GM18858 (cell line): ENCODE measurements around the gene IFFO2.

ENCODE experiments used
- ATAC-seq: cut with Tn5 transposase; IDR thresholded peaks from one replicate; pipeline ENCODE4 v1.9.1; 2021; ENCODE audit not compliant: unreplicated experiment

IFFO2 gene

DNA sequence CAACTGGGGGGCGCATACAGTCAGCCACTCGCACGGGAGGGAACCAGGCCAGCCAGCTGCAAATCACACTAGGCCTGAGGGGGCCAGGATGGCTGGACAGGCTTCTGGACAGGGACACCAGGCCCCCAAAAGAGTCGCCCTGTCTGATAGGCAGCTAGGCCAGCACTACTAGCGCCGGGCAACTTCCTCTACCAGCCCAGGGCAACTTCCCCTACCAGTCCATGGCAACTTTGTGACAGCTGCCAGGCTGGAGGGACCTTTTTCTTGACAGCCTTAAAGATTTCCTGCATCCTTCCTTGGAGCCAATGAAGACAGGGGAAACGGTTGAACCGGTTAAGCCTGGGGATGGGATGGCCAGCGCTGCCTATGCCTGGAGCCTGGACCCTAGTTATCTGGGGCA is 5.1 kb downstream of the IFFO2 start:
- ATAC-seq, result no peak

DNA sequence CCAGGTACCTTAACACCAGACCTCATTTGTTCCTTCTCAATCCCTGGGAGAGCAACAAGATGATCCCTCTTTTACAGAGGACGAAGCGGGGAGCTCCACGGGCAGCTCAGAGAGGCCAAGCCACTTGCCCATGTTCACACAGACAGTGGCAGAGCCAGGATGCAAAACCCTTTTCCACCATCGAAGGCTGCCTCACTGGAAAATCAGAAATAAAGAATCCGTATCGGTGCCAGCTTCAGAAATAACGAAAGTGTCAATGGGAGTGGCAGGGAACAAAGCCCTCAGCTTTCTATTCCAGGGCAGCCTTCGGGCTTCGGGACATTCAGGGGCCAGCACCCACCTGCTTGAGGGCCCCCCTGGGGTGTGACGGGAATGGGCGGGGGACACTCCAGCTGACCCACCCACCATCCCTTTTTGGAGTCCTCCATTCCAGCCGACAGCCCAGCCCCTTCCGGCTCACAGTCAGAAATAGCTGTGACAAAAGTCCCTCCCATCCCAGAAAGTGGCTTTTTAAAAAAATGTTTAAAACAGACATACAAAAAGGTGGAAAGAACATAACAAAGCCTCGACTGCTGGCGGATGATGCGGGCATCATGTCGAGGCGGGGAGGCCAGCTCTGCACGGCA is 6.0 kb downstream of the IFFO2 start:
- ATAC-seq, result no peak

DNA sequence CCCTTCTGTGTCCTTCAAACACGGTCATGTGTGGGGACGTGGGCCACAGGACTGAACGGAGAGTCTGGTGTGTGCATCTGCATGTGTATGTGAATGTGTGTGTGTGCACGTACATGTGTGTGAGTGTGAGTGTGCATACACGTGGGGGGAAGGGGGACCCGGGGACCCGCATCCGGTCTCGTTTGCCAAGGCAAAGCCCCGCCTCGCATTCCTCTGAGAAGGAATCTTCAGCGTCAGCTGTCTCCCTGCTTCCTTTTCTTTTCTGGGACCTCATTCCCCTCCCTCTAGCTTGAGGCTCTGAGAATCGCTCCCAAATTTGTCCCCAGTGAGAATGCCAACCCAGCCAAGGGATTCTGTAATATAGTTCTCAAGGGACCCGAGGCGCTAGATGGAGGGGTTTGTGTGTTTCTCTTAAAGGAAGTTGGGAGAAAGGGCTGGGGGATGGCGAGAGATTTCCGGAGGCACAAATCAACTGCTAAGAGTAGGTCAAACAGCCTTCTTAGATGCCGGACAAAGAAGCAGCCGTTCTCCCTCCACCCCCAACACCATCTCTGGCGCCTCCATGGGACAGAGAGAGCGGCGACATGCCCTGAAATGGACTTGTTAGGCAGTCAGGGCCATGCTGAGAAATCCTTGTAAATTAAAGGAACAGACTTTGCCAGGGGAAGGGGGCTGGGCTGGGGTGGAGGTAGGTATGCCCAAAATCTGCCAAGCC is 6.6 kb downstream of the IFFO2 start:
- no peak for ATAC-seq

DNA sequence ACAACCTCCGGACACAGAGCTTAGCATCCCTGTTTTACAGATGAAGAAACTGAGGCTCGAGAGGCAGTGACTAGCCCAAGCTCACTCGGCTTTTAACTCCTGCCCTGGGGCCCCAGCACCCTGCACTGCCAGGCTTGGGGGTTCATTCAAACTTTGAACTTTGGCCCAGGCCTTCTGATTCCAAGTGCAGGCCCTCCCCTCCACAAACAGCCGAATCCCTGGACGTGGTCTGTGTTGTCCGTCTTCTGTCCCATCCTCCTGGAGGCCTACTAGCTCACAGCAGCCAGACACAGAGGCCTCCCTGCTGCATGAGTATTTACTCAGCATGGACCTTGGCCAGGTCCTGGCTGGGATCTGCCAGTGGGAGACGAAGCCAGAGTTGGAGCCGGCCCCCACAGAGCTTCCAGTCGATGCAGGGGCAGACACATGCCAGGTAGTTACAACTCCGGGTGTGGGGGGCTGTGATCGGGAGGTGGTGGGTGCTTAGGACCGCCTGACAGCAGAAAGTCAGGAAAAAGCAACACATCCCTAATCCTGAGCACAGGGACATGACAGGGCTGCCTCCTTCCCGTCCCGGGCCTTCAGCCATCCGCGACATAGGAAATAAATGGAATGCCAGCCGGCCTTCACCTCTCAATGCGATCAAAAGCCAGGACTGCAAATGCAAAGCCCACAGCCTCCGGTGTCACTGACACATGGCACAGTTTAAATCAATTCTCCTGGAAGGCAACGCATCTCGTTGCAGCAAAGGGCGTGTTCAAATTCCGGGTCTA is 7.4 kb downstream of the IFFO2 start:
- no peak for ATAC-seq

DNA sequence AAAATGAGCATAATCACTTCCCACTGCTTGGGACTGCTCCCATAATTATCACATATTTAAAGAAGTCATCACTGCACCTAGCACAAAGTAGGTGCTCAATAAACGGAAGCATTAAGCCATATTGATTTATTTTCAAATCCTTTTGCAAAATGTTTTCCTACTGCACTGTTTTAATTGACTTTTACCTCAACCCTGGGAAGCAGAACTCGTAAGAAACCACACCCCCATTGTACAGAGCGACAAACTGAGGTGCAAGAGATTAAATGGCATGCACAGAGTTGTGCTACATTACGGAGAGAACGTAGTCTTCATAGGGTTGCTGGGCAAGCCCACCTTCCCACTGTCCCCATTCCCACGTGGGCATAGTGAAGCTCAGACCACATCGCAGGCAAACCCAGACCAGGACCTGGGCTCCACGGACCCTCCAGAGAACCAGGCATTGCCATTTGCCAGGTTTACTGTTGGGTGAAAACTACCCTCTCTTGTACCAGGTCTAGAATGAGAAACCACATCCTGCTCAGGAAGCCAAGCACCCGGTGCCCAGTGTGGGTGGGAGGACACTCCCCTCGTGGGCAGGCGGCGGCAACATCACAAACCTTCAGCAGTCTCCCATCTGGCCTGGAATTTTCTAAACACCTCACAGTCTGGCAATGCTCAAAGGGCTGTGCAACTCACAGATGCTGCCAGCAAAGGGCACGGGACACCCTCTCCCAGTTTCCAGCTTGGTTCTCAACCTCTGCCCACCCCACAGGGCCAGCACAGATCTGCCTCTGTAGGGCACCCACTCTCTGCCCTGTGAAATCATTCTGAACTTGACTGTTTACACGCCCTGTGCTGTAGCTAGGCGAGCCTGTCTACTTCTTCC is 8.2 kb downstream of the IFFO2 start:
- ATAC-seq, result no peak

DNA sequence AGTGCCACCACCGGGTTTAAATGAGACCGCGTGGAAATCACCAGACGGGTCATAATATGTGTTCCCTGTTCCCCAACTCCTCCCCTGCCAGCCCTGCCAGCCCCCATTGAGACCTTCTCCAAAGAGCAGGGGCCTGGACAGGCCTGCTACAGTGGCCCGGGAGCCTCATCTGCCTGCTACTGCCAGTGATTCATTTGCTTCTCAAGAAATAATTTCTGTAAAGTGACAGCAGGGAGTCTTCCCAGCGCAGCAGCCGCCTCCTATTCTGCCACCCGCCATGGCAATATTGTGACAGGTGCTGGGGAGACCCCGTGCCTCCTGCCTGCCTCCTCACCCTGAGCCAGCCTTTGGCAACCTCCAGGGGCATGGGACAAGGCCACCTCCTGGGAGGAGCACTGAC is 8.9 kb downstream of the IFFO2 start:
- ATAC-seq, result no peak

DNA sequence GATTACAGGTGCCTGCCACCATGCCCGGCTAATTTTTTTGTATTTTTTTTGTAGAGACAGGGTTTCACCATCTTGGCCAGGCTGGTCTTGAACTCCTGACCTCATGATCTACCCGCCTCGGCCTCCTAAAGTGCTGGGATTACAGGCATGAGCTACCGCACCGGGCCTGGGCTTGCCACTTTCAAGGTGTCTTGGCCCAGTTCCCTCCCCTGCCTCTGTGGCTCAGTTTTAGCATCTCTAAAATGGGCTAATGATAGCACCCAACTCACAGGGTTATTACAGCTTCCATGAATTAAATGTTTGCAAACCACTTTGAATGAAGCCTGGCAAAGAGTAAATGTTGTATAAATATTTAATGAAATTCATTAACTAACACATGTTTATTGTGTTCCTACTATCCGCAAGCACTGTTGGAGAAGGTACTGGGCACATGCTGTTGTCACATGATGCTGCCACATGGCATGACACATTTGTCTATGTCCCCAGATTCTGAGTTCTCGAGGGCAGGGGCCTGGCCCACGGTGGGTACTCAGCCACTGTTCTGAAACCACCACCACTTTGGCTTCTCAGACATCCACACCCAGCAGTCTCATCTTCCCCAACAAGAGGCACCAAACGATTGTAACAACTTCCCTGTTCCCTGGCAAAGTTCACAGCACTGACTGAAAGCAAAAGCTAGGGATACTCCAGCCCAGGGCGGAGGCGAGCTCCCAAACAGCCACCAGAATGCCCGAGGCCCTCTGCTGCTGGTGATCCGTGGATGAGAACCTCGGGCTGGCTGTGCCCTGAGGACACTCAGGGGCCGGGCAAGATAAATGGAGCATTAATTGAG is 9.7 kb downstream of the IFFO2 start:
- no peak for ATAC-seq

DNA sequence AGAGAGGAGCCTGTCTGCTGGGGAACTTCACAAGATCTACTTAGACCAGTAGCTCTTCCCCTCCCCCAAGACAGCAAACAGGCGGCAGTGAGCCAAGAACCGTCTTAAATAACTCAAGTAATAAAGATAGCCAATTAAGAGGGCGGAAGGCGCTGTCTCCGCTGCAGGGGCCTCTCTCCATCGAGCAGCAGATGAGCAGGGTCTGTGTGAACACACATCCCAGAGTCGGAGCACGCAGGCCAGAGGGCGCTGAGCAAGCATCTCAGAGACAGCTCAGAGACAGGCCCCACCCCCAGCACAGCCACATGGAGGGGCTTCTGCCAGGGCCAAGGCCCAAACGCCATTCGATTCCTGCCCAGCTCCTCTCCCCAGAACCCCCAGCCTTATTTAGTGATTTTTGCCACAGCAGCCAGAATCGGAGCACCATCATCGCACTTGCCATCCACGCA is 11.1 kb downstream of the IFFO2 start:
- ATAC-seq, result no peak

DNA sequence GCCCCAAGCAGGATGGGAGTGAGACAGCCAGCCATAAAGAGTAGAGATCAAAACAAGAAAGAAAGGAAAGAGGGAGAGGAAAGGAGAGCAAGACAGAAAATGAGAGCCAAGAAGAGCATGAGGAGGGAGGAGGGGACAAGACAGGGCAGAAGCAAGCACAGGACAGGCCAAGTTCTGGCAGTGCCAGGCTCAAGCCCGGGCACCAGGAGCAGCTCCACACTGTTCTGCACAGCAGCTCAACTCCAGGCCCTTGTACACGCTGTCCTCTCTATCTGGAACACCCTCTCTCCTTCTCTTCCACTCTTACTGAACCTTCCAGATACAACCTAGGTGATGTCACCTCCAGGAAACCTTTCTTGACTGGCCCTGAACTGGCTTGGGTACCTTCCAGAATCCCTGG is 11.7 kb downstream of the IFFO2 start:
- no peak for ATAC-seq

DNA sequence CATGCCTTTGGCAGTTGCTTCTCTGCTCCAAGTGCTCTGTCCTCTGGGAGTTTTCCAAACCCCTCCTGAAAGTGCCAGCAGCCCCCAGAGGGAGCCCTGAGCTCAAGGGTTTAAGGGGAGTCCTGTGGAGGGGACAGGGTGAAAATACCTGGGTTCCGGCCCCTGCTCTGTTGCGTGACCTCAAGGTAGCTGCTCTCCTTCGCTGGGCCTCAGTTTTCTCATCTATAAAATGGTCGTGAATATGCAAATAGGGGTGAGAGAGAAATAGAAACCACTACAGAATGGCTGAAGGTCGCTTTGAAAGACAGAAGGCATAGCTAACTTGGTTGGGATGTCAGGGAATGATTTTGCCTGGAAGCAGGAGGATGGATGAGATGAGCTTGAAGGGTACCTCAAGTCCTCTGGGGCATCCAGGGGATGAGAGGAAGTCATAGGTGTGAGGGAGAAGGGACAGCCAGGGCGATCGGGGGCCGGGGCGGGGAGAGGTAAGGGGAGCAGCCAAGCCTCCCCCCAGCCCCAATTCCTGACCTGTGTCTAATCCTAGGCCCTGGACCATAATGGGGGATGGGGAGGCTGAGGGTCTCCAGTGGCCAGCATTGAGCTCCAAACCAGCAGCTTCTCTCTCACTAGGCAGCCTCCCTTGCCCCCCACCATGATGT is 12.4 kb downstream of the IFFO2 start:
- no peak for ATAC-seq

DNA sequence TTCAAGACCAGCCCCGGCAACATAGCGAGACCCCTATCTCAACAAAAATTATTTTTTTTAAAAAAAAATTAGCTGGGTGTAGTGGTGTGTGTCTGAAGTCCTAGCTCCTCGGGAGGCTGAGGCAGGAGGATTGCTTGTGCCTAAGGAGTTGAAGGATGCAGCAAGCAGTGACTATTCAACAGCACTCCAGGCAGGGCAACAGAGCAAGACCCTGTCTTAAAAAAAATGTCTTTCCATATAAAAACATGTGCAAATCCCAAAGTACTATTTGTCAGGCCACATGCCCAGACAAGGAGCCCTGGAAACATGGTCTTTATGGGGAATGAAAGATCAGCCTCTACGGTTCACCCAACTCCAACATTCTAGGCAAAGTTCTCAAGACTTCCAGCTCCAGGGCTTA is 13.3 kb downstream of the IFFO2 start:
- no peak for ATAC-seq

DNA sequence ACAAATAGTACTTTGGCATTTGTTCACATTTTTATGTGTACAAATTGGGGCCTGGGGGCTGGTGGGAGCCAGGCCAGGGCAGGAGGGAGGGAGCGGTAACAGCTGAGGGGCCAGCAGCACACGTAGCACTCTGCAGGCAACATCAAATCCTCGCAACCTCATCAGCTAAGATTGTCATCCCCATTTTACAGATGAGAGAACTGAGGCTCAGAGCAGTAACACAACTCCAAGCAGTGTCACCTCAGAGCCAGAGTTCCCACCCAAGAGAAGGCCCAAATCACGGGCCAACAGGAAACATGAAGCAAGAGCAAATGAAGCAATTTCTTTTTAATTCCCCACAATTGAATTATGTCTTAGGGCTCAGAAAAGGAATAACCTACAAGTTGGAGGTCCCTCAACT is 14.1 kb downstream of the IFFO2 start:
- no peak for ATAC-seq

DNA sequence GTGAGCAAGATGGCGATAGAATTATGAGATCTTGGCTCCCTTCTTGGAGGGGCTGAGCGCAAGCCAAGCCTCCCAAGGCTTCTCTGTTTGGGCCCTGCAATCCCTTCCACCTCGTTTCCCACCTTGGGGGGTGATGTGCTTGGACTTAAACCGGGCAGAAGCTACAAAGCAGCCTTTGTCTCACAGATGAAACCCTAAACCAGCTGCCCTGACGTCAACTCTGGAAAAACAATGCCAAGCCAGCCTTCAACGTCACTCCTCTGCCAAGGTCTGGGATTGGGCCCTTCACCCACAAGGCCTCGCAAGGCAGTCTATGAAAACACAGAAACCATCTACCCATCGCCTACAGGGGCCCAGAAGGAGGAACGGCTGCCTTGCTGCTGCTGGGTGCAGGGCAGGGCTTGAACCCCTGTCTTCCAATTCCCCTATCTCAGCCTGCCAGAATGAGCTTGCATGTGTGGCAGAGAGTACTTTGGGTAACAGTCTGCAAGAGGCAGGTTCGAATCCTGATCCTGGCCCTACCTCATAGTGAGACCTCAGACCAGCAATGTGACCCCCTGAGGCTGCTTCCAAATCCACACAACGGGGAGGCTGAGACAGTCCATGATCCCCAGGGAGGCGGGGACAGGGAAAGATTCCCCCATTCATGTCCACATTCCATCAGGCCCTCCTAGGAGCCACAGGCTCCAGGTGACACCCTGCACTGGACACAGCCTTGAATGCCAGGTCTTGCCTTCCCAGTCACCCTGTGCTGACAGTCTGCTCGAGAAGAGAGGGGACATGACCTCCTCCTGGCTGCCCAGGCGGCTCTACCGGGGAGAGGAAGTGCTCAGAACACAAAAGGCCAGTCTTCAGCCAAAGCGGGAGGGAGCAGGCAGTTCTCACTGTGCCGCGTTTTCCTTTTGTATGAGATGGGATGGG is 15.0 kb downstream of the IFFO2 start:
- no peak for ATAC-seq

DNA sequence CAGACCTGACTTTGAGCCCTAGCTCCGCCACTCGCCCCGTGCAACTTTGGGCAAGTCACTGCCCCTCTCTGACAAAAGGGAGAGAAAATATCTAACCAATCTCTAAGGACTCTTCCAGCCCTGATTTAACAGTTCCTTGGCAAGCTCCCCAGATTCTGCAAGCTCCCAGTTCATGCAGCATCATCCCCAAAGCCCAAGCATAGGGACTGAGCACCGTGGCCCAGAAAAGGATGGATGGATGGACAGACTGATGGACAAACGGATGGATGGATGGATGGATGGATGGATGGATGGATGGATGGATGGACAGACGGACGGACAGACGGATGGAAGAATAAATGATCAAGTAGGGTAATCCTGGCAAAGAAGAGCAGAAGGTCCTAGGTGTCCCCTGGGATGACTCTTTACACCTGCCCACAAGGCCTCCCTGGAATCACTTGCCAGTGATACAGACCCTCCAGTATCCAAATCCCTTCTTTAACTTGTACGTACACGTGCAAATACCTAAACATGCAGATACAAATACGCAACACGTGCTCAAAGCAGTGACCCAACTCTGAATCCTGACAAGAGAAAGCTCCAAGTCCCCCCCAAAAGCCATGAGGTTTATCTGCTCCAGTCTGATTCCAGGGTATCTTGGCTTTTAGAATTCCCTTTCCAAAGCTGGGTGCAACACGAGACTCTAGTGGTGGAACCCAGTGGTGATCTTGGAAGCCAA is 16.0 kb downstream of the IFFO2 start:
- no peak for ATAC-seq

DNA sequence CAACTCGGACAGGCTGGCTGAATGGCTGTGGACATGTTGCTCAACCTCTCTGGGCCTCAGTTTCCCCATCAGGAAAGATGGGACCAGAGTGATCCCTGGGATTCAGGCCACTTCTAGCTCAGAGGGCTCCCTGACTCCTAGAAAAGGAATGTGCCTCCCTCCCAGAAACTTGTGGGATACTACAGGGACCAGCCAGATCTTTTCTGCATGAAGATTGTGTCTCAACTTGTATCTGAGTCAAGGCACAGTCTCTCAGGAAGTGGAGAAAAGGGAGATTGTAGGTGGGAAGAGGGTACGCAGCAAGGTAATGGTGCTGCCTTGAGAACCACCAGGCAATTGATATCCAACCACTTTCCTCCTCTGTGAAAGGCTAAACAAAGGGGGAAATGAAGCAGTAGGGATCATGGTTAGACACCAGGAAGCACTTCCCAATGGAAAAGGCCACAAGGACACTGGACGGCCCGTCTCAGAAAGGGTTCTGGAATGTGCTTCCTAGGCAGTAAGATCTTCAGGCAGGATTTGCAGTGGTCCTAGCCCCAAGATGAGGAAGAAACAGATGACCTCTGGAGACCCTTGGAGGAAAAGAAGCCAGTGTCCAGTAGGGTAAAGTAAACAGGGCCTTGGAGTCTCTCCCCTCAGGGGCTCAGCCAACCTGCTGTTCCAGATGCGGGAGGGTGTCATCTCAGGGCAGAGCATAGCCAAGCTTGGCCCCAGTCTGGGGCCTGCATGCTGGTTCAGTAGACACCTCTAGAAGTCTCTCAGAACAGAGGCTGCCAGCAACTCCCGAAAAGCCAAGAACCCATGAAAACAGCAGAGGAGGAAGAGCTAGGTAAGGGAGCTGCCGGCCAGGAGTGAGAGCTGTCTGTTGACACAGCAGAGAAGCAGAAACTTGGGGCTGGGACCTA is 16.8 kb downstream of the IFFO2 start:
- no peak for ATAC-seq

DNA sequence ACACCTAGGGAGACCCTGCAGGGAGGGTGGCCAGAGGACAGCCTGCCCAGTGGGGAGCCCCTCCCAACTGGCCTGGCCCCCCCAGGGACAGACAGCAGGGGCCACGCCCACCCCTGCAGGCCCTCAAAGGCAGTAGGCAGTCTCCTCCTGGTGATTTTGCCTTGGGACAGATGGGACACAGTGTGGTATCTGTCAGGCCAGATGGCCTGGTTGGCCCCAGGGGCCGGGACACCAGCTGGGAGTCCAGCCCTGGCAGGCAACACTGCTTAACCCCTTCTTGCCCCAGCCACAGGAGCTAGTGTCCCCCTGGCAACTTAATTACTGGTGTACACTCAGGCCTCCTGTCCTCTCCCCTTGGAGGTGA is 17.8 kb downstream of the IFFO2 start:
- no peak for ATAC-seq

DNA sequence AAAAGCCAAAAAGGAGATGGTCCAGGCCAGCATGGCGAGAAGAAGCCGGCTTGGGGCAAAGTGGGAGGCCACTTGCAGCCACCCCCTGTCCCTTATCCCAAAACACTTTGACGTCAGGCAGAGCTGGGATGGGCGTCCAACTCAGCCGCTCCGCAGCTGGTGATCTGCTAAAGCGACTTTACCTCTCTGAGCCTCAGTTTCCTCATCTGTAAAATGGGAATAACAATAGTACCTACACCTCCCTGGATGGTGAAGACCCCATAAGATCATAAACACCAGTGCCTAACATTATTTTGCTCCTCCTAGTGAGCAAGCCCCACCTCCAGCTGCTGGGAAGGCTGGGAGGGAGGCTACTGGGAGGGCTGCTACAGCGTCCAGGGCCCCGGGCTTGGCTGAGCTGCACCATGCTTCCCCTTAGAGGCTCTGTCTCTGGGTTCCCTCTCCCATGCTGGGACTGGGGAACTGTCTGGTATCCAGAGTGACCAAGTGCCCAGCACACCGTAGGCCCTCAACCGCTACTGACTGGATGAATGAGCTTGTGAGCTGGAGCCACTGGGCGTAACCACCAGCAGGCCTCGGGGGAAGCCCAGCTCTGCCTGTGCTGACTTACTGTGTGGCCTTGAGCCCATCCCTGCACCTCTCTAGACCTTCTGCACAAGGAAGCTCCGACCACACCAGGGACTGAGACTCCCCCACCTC is 18.3 kb downstream of the IFFO2 start:
- no peak for ATAC-seq
